ENCODE measurements around the gene HERC3. TPM values are rescaled to one million over a fixed set of nuclear protein-coding genes. Genes with fewer than 3 reads are reported as not detected.

Gene HERC3
- total RNA-seq, 1 donor from 2014 or later = 15.8 TPM

DNA sequence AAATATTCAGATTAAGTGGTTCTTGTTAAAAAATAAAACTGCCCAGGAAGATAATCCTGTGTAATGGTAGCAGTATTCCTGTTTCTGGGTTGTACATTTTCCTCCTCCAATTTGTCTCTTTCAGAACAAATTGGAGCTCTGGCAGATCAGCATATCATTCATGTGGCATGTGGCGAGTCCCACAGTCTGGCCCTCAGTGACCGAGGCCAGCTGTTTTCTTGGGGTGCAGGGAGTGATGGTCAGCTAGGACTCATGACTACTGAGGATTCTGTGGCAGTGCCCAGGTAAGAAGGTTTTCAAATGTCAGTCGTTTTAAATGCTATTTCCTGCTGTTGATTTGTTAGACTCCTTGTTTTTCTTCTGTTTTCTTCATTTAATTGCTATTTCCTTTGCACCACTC is 57.4 kb downstream of the HERC3 start:
- H3K27ac Mint-ChIP-seq = no peak overlapping the region
- peaks cover 4% of the 10 kb centered on the region for H3K36me3 Mint-ChIP-seq
- no peaks in the 10 kb centered on the region for H3K9me3 Mint-ChIP-seq
- no peak for DNase-seq (ENCODE audit: low spot score in 2 of 2, unreplicated experiment in 2 of 2)
- TF ChIP-seq, protein P1, sequence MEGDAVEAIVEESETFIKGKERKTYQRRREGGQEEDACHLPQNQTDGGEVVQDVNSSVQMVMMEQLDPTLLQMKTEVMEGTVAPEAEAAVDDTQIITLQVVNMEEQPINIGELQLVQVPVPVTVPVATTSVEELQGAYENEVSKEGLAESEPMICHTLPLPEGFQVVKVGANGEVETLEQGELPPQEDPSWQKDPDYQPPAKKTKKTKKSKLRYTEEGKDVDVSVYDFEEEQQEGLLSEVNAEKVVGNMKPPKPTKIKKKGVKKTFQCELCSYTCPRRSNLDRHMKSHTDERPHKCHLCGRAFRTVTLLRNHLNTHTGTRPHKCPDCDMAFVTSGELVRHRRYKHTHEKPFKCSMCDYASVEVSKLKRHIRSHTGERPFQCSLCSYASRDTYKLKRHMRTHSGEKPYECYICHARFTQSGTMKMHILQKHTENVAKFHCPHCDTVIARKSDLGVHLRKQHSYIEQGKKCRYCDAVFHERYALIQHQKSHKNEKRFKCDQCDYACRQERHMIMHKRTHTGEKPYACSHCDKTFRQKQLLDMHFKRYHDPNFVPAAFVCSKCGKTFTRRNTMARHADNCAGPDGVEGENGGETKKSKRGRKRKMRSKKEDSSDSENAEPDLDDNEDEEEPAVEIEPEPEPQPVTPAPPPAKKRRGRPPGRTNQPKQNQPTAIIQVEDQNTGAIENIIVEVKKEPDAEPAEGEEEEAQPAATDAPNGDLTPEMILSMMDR (IDR thresholded peaks at IDR 0.05; ENCODE audit: unreplicated experiment) = no peak
- no peaks in the 10 kb centered on the region for H3K27me3 Mint-ChIP-seq (ENCODE audit: low read depth)
- no peaks in the 10 kb centered on the region for H3K4me1 Mint-ChIP-seq
- H3K4me3 Mint-ChIP-seq = no peak overlapping the region

GRCh38 chr4:88653371-88653946 is 61.2 kb downstream of the HERC3 start:
- Mint-ChIP-seq H3K4me1 (peaks cover 3% of the 10 kb centered on the region), H3K36me3 (peaks cover 19% of the 10 kb centered on the region)
- TF ChIP-seq, protein P1 (IDR thresholded peaks at IDR 0.05; ENCODE audit: unreplicated experiment) = no peak

GRCh38 chr4:88655226-88655625 is 62.9 kb downstream of the HERC3 start:
- H3K27ac Mint-ChIP-seq = no peak overlapping the region
- peaks cover 7% of the 10 kb centered on the region for H3K4me1 Mint-ChIP-seq
- TF ChIP-seq, protein P1 (IDR thresholded peaks at IDR 0.05; ENCODE audit: unreplicated experiment) = no peak
- peaks cover 10% of the 10 kb centered on the region for H3K9me3 Mint-ChIP-seq
- DNase-seq (ENCODE audit: low spot score in 2 of 2, unreplicated experiment in 2 of 2) = no peak
- H3K27me3 Mint-ChIP-seq (ENCODE audit: low read depth) = no peaks in the 10 kb centered on the region
- H3K36me3 Mint-ChIP-seq = peaks cover 19% of the 10 kb centered on the region
- no peak overlapping the region for H3K4me3 Mint-ChIP-seq

More at GRCh38 chr4:88653371-88653946, 61.2 kb downstream of the HERC3 start:
- Mint-ChIP-seq H3K27me3 (ENCODE audit: low read depth) (no peaks in the 10 kb centered on the region), H3K4me3 (no peak overlapping the region), H3K9me3 (peaks cover 10% of the 10 kb centered on the region), H3K27ac (no peak overlapping the region)
- DNase-seq (ENCODE audit: low spot score in 2 of 2, unreplicated experiment in 2 of 2) = no peak

DNA sequence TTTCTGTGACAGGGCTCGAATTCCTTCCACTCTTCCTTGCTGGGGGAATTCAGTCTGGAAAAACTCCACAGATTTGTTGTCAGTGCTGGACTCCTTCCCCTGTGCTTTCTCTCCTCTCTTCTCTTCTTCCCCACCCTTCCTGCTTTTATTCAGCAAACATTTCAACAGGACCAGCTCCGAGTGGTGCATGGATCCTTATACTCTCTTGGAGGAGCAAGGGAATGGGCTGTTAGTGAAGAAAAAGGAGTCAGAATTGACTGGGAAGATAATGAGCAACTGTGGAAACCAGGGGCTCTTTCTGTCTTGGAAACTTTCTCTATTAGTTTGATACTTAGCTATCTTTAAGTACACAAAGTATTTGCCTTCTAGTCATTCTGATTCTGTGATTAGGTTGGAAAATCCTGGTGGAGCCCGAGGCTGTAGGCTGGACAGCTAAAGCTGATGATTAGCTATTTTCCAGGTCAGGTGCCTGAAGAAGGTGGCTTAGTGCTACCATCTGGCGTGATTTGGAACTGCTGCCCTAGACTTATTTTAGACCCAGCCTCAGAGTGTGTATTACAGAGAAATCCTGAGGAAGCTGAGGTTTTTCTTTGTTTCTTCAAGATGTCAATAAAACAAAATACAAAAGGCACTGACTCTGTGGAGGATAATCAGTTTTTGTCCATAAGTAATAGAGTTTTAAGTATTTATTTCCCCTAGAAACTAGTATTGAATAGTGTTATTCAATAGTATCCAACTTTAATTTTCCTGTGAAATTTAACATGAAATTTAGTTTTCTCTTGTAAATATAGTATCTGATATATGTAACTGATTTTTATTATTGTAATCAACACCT is 67.0 kb downstream of the HERC3 start:
- no peak for DNase-seq (ENCODE audit: low spot score in 2 of 2, unreplicated experiment in 2 of 2)
- Mint-ChIP-seq H3K27me3 (ENCODE audit: low read depth) (no peaks in the 10 kb centered on the region), H3K4me3 (no peak overlapping the region), H3K4me1 (peaks cover 20% of the 10 kb centered on the region), H3K36me3 (peaks cover 18% of the 10 kb centered on the region), H3K9me3 (peaks cover 10% of the 10 kb centered on the region), H3K27ac (no peak overlapping the region)
- TF ChIP-seq, protein P1 (IDR thresholded peaks at IDR 0.05; ENCODE audit: unreplicated experiment) = no peak

GRCh38 chr4:88659890-88660208 is 67.6 kb downstream of the HERC3 start:
- TF ChIP-seq, protein P1 (IDR thresholded peaks at IDR 0.05; ENCODE audit: unreplicated experiment) = no peak
- peaks cover 20% of the 10 kb centered on the region for H3K4me1 Mint-ChIP-seq
- H3K4me3 Mint-ChIP-seq = no peak overlapping the region
- H3K36me3 Mint-ChIP-seq = peaks cover 19% of the 10 kb centered on the region
- no peak overlapping the region for H3K27ac Mint-ChIP-seq
- H3K9me3 Mint-ChIP-seq = peaks cover 10% of the 10 kb centered on the region
- DNase-seq (ENCODE audit: low spot score in 2 of 2, unreplicated experiment in 2 of 2) = no peak
- H3K27me3 Mint-ChIP-seq (ENCODE audit: low read depth) = no peaks in the 10 kb centered on the region
